HepG2 (cell line): ENCODE data around the gene SLC6A8. TPM values are rescaled to one million over a fixed set of nuclear protein-coding genes. Genes with fewer than 3 reads are reported as not detected.

Experiments
- ASH2L ChIP-seq: fragments of 300-600, 200-600 bp; sonication (generic); IDR thresholded peaks from 2 replicates; pipeline ENCODE4 v1.7.0; 2017; ENCODE audit warnings: low read depth, mild to moderate bottlenecking, moderate library complexity, mixed read lengths, low read length; ENCODE audit not compliant: insufficient read length
- CENPX ChIP-seq: sonication (generic); formaldehyde crosslinking; IDR thresholded peaks from 2 replicates; pipeline ENCODE4 v1.9.0; 2021; ENCODE audit warnings: mild to moderate bottlenecking, missing genetic modification reagents, moderate library complexity
- GATAD1 ChIP-seq: IDR thresholded peaks from 2 replicates; pipeline ENCODE4 v1.6.1; 2016; ENCODE audit warnings: missing genetic modification reagents, missing compliant biosample characterization
- GATAD2A ChIP-seq: IDR thresholded peaks from 2 replicates; pipeline ENCODE4 v1.6.1; 2016
- HMGXB3 ChIP-seq: sonication (generic); formaldehyde crosslinking; IDR thresholded peaks from 2 replicates; pipeline ENCODE4 v1.4.0; 2020; ENCODE audit warnings: missing genetic modification reagents, borderline replicate concordance
- MYC ChIP-seq: sonication (generic); formaldehyde crosslinking; IDR thresholded peaks from 2 replicates; pipeline ENCODE4 v1.9.0; 2021; ENCODE audit warnings: missing genetic modification reagents, borderline replicate concordance
- NFKB2 ChIP-seq: sonication (generic); formaldehyde crosslinking; IDR thresholded peaks from 2 replicates; pipeline ENCODE4 v1.4.0; 2020; ENCODE audit warnings: missing genetic modification reagents, borderline replicate concordance
- SOX5 ChIP-seq: IDR thresholded peaks from 2 replicates; pipeline ENCODE4 v1.6.1; 2016; ENCODE audit warnings: borderline replicate concordance
- SOX6 ChIP-seq, 2 experiments: fragments of 450-650 bp in 1 of 2; sonication (generic) in 1 of 2; formaldehyde crosslinking in 1 of 2; IDR thresholded peaks; 2 replicates each; pipeline versions ENCODE4 v1.4.0 to v1.6.1; 2017 to 2020; ENCODE audit warnings: antibody characterized with exemption in 1 of 2, mild to moderate bottlenecking in 1 of 2, missing genetic modification reagents in 1 of 2
- ZFX ChIP-seq: sonication (generic); formaldehyde crosslinking; IDR thresholded peaks from 2 replicates; pipeline ENCODE4 v1.4.0; 2020; ENCODE audit warnings: mild to moderate bottlenecking, low read depth, missing genetic modification reagents, moderate library complexity
- ZNF232 ChIP-seq: sonication (generic); formaldehyde crosslinking; IDR thresholded peaks from 2 replicates; pipeline ENCODE4 v1.4.0; 2020; ENCODE audit warnings: missing genetic modification reagents, borderline replicate concordance
- ZNF280B ChIP-seq: sonication (generic); formaldehyde crosslinking; IDR thresholded peaks from 2 replicates; pipeline ENCODE4 v1.5.0; 2020; ENCODE audit warnings: missing genetic modification reagents, mild to moderate bottlenecking, borderline replicate concordance
- ZNF318 ChIP-seq: sonication (generic); formaldehyde crosslinking; IDR thresholded peaks from 2 replicates; pipeline ENCODE4 v1.4.0; 2020; ENCODE audit warnings: mild to moderate bottlenecking, missing genetic modification reagents
- ZNF709 ChIP-seq: sonication (generic); formaldehyde crosslinking; IDR thresholded peaks from 2 replicates; pipeline ENCODE4 v1.5.0; 2020; ENCODE audit warnings: mild to moderate bottlenecking, missing genetic modification reagents
- ZNF773 ChIP-seq: sonication (generic); formaldehyde crosslinking; IDR thresholded peaks from 2 replicates; pipeline ENCODE4 v1.4.0; 2020; ENCODE audit warnings: missing genetic modification reagents, borderline replicate concordance
- ZSCAN25 ChIP-seq: sonication (generic); formaldehyde crosslinking; IDR thresholded peaks from 2 replicates; pipeline ENCODE4 v1.8.0; 2022; ENCODE audit warnings: mild to moderate bottlenecking, missing genetic modification reagents
- polyA plus RNA-seq, 8 experiments: library from polyadenylated mRNA; depleted of rRNA in 3 of 8; stranded (reverse) in 7 of 8; unstranded in 1 of 8; fragments of >200 nt; fragmentation: Illumina TruSeq in 4 of 8; extraction: Trizol in 4 of 8; gene quantifications; 2 replicates each; pipeline versions ENCODE4 v1.2.1 to v1.2.3, GENCODE V29; 2011 to 2016; ENCODE audit warnings: low read depth in 4 of 8, missing spikeins in 1 of 8, mixed read lengths in 1 of 8; ENCODE audit not compliant: insufficient read depth in 1 of 8
- total RNA-seq, 5 experiments: library from RNA; depleted of rRNA; stranded (reverse); fragments of >200 nt; fragmentation: Illumina TruSeq; extraction: Trizol; gene quantifications; 2 replicates each; pipeline ENCODE4 v1.2.3, GENCODE V29; 2016; ENCODE audit warnings: low read depth in 1 of 5

Gene SLC6A8
- total and polyA plus RNA-seq, 2 of the 13 experiments (the other 11 are each of a cell fraction or from before 2014, with no cell fraction given), result 13.9 to 176 TPM

GRCh38 chrX:153667956-153668396 lies 19.8 kb upstream of the SLC6A8 start (continued):
- TF ChIP-seq HMGXB3 (CRISPR knock-in tag) (no peak), ZNF280B (CRISPR knock-in tag) (peak; percentile 6; the same call in 1 of the 2 replicates), ZNF318 (no peak), ZFX (CRISPR knock-in tag) (peak; percentile 47; the same call in 1 of the 2 replicates), ZNF232 (CRISPR knock-in tag) (no peak), CENPX (no peak), SOX5 (CRISPR knock-in tag) (no peak), ZNF773 (no peak), GATAD2A (CRISPR knock-in tag) (0 out of 2 replicates have a peak, but pooled peaks have one; percentile 12), ZNF709 (CRISPR knock-in tag) (no peak), ZSCAN25 (CRISPR knock-in tag) (no peak), NFKB2 (CRISPR knock-in tag) (no peak), ASH2L (no peak), GATAD1 (0 out of 2 replicates have a peak, but pooled peaks have one; percentile 28), SOX6 (IDR thresholded peaks at IDR 0.05) (no peak), SOX6 (CRISPR knock-in tag; IDR thresholded peaks at IDR 0.05) (0 out of 2 replicates have a peak, but pooled peaks have one; percentile 12), MYC (CRISPR knock-in tag) (no peak; the same call in 1 of the 2 replicates)
